ENCODE results near the gene DLG3. TPM values are rescaled to one million over a fixed set of nuclear protein-coding genes. Genes with fewer than 3 reads are reported as not detected.

The DLG3 gene
- total and polyA plus RNA-seq, 10 of the 15 experiments (the other 5 are each of a cell fraction or from before 2014, with no cell fraction given), result 1.3 to 32.2 (median 3.9) TPM

DNA sequence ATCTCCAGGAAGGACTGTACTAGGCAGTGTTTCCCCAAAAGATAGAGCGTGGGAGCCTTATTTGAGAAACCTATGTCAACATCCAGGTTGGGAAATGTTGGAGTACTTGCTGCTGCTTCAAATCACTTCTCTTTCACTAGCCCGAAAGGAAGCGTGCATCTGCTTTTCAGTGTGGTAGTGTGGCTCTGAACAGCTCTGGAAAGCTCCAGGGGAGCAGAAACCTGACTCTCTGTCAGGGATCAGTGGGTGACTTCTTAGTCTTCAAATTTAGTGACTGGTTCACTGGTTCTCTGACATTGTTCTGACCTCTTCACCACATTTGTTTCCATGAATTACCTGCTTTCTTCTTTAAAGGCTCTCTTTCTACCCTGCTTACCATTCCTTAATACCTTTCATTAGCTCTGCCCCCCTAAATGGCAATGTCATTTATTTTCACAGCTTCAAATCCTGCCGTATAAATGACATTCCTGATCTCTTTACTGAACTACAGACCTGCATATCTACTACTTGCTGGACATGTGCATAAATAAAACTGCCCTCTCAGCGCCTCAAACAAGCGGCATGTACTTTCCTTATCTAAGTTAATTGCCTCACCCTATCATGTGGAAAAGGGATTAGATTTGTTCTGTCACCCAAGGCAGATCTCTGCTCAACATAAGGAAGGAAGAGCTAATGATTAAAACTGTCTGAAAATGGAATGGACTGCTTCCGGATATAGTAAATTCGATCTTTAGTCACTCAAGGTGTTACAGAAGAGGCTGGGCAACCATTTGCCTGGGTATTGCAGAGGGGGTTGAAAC, 37.0 kb downstream of the DLG3 start:
- TF ChIP-seq YY1 (IDR thresholded peaks at IDR 0.05; ENCODE audit: low read depth, low read length), result no peak
- no peak for TF ChIP-seq ZNF384 (IDR thresholded peaks at IDR 0.05; ENCODE audit: borderline replicate concordance, low read depth, low read length)
- TF ChIP-seq, protein P1, sequence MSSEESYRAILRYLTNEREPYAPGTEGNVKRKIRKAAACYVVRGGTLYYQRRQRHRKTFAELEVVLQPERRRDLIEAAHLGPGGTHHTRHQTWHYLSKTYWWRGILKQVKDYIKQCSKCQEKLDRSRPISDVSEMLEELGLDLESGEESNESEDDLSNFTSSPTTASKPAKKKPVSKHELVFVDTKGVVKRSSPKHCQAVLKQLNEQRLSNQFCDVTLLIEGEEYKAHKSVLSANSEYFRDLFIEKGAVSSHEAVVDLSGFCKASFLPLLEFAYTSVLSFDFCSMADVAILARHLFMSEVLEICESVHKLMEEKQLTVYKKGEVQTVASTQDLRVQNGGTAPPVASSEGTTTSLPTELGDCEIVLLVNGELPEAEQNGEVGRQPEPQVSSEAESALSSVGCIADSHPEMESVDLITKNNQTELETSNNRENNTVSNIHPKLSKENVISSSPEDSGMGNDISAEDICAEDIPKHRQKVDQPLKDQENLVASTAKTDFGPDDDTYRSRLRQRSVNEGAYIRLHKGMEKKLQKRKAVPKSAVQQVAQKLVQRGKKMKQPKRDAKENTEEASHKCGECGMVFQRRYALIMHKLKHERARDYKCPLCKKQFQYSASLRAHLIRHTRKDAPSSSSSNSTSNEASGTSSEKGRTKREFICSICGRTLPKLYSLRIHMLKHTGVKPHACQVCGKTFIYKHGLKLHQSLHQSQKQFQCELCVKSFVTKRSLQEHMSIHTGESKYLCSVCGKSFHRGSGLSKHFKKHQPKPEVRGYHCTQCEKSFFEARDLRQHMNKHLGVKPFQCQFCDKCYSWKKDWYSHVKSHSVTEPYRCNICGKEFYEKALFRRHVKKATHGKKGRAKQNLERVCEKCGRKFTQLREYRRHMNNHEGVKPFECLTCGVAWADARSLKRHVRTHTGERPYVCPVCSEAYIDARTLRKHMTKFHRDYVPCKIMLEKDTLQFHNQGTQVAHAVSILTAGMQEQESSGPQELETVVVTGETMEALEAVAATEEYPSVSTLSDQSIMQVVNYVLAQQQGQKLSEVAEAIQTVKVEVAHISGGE (CRISPR knock-in tag; IDR thresholded peaks at IDR 0.05), result no peak
- no peak for TF ChIP-seq TARDBP (IDR thresholded peaks at IDR 0.05; ENCODE audit: borderline replicate concordance)
- TF ChIP-seq, protein P2, sequence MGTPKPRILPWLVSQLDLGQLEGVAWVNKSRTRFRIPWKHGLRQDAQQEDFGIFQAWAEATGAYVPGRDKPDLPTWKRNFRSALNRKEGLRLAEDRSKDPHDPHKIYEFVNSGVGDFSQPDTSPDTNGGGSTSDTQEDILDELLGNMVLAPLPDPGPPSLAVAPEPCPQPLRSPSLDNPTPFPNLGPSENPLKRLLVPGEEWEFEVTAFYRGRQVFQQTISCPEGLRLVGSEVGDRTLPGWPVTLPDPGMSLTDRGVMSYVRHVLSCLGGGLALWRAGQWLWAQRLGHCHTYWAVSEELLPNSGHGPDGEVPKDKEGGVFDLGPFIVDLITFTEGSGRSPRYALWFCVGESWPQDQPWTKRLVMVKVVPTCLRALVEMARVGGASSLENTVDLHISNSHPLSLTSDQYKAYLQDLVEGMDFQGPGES (IDR thresholded peaks at IDR 0.05), result no peak
- no peak for TF ChIP-seq HDAC2 (IDR thresholded peaks at IDR 0.05)
- TF ChIP-seq, protein P3, sequence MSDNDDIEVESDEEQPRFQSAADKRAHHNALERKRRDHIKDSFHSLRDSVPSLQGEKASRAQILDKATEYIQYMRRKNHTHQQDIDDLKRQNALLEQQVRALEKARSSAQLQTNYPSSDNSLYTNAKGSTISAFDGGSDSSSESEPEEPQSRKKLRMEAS (IDR thresholded peaks at IDR 0.05; ENCODE audit: low read depth, low read length), result no peak
- TF ChIP-seq RFX5 (IDR thresholded peaks at IDR 0.05; ENCODE audit: low read depth, low read length), result no peak
- TF ChIP-seq ESRRA (IDR thresholded peaks at IDR 0.05; ENCODE audit: low read length), result no peak
- TF ChIP-seq TCF12 (IDR thresholded peaks at IDR 0.05; ENCODE audit: low read depth, low read length), result no peak
- TF ChIP-seq GABPA (IDR thresholded peaks at IDR 0.05; ENCODE audit: low read depth), result no peak
- no peak for TF ChIP-seq MEF2B (IDR thresholded peaks at IDR 0.05; ENCODE audit: partially characterized antibody, poor library complexity, severe bottlenecking)
- TF ChIP-seq RB1 (IDR thresholded peaks at IDR 0.05; ENCODE audit: borderline replicate concordance), result no peak
- TF ChIP-seq NR2C1 (IDR thresholded peaks at IDR 0.05), result no peak
- TF ChIP-seq SMAD1 (IDR thresholded peaks at IDR 0.05; ENCODE audit: low read depth, partially characterized antibody), result no peak
- no peak for TF ChIP-seq TCF7 (IDR thresholded peaks at IDR 0.05; ENCODE audit: borderline replicate concordance)
- Histone ChIP-seq H3K79me2 (ENCODE audit: control insufficient read depth, insufficient read depth, low read length) (no peaks in the 10 kb centered on the region), H3K4me2 (ENCODE audit: control insufficient read depth, insufficient read depth) (no peak overlapping the region), H3K27me3 (replicated peaks in 1 of 2; ENCODE audit: control insufficient read depth in 2 of 2, insufficient read depth in 2 of 2, low read length in 1 of 2) (no peaks in the 10 kb centered on the region), H3K9me3 (replicated peaks; ENCODE audit: control insufficient read depth, insufficient read depth, low read length) (no peaks in the 10 kb centered on the region), H3K36me3 (ENCODE audit: control insufficient read depth in 2 of 2, insufficient read depth in 2 of 2, low read length in 1 of 2) (no peaks in the 10 kb centered on the region), H4K20me1 (ENCODE audit: control insufficient read depth, insufficient read depth) (no peaks in the 10 kb centered on the region), H3K27ac (ENCODE audit: control insufficient read depth, insufficient read depth) (no peak overlapping the region), H3K9ac (ENCODE audit: control insufficient read depth, insufficient read depth, low read length) (no peak overlapping the region), H3K4me3 (no peak overlapping the region), H2AFZ (ENCODE audit: control insufficient read depth, low read depth, low read length) (no peak overlapping the region), H3K4me1 (ENCODE audit: control insufficient read depth, insufficient read depth, low read length) (no peaks in the 10 kb centered on the region)
- FAIRE-seq, result no peak
- no peak for DNase-seq (ENCODE audit: low read depth, low spot score)
- no TSS peak for BruUV-seq (replicated peaks)
- WGBS (ENCODE audit: insufficient coverage, insufficient replicate concordance, low lambda C conversion rate, missing lambda C conversion rate), result 31% methylated on average over 8 of the region's 8 CpGs
- in situ Hi-C loops (cut with MboI) (no loop called here), intact Hi-C loops (cut with micrococcal nuclease; ENCODE audit: unreplicated experiment) (no loop called here)
- ChIA-PET POLR2A (no interaction called here), RAD21 (ENCODE audit: unreplicated experiment) (no interaction called here), SMC1A (ENCODE audit: uncharacterized antibody, unreplicated experiment) (no interaction called here), CTCF (no interaction called here)
- ATAC-seq, result no peak
